Right cardiac atrium (tissue), 5 donors: Measurements from ENCODE around the gene PRSS50. TPM values are rescaled to one million over a fixed set of nuclear protein-coding genes. Genes with fewer than 3 reads are reported as not detected.
A peak's percentile ranks its signal among the peaks of the same experiment; 100 is the strongest.
"Not testable (repeated sequence)": the region's sequence is repeated elsewhere in the genome, so short reads cannot be mapped to it uniquely, and the experiment has no call there.

Experiments used
- ATAC-seq, 2 donors: fragments of 200-7000 bp; cut with Tn5 transposase; one replicate each; pipeline versions ENCODE4 v1.8.0 to v1.9.1; 2020; ENCODE audit warnings: moderate library complexity in 2 of 2, mild to moderate bottlenecking in 1 of 2
- DNase-seq, 3 donors: peaks; one replicate each; pipeline ENCODE4 v3.0.0-alpha.2; 2020
- H3K27ac ChIP-seq: one replicate; pipeline ENCODE4 v1.5.1; 2013; ENCODE audit warnings: mild to moderate bottlenecking, low read length, control low read depth, moderate library complexity
- H3K27me3 ChIP-seq: one replicate; pipeline ENCODE4 v1.6.1; 2013; ENCODE audit not compliant: control insufficient read depth, insufficient read depth
- H3K4me1 ChIP-seq: one replicate; pipeline ENCODE4 v1.6.1; 2013; ENCODE audit warnings: low read length; ENCODE audit not compliant: control insufficient read depth, insufficient read depth
- H3K4me3 ChIP-seq: one replicate; pipeline ENCODE4 v1.5.1; 2013; ENCODE audit warnings: low read length, control low read depth
- H3K9me3 ChIP-seq: one replicate; pipeline ENCODE4 v1.6.1; 2013; ENCODE audit warnings: low read length; ENCODE audit not compliant: control insufficient read depth
- WGBS: extraction: QIAGEN DNeasy Blood & Tissue Kit; methylation state at CpG from one replicate; pipeline ENCODE4 v1.1.7; 2013; 5-methylcytosine and 5-hydroxymethylcytosine counted together
- intact Hi-C, 4 donors: fragments of 100-400 bp; cut with DNase I; formaldehyde crosslinking; loops; one replicate each; pipeline versions ENCODE4 v1.11.0 to v1.14.0; 2022 to 2023
- polyA plus RNA-seq: library from polyadenylated mRNA; stranded (reverse); fragments of 200-250 nt; gene quantifications from one replicate; pipeline ENCODE4 v1.2.3, GENCODE V29; 2013
- total RNA-seq, 4 donors: library from RNA; stranded (reverse); fragmentation: NEBNext Ultra II Directional; extraction: Animal tissue kit (Norgen Biotek cat#: 25700); gene quantifications; one replicate each; pipeline ENCODE4 v1.2.1, GENCODE V29; 2021
- donor health status: healthy with polysubstance abuse.
- donor health status: DM: no; HTN: yes; CAD: no.
- donor health status: DM: no; HTN: no; CAD: no.
- donor health status: DM: no; HTN: yes; CAD: no; lungs with severe emphysema.
- donor health status: DM: yes; HTN: yes; CAD: no.

PRSS50 gene
- total and polyA plus RNA-seq, 5 donors: 0.12 to 0.31 (median 0.14) TPM; not detected in 2

DNA sequence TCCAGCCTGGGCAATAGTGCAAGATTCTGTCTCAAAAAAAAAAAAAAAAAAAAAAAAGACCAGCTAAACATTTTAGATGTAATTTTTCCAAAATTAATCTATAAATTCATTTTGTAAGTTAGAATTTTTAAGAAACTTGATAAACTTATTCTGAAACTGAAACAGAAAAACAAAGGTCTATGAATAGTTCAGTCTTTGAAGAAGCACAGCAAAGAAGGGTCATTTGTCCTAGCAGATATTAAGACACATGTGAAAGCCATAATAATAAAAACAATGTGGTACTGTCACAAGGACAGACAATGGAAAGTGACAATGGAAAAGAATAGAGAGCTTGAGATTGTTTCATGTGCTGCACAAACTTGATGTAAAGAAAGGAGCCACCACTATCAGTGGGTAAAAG is 29.0 kb upstream of the PRSS50 start:
- Histone ChIP-seq H3K4me1 (no peaks in the 10 kb centered on the region), H3K9me3 (no peaks in the 10 kb centered on the region), H3K27ac (no peak overlapping the region), H3K4me3 (no peak overlapping the region), H3K27me3 (no peaks in the 10 kb centered on the region)
- intact Hi-C loops: no loop called here
- no peak for DNase-seq
- no peak for ATAC-seq

DNA sequence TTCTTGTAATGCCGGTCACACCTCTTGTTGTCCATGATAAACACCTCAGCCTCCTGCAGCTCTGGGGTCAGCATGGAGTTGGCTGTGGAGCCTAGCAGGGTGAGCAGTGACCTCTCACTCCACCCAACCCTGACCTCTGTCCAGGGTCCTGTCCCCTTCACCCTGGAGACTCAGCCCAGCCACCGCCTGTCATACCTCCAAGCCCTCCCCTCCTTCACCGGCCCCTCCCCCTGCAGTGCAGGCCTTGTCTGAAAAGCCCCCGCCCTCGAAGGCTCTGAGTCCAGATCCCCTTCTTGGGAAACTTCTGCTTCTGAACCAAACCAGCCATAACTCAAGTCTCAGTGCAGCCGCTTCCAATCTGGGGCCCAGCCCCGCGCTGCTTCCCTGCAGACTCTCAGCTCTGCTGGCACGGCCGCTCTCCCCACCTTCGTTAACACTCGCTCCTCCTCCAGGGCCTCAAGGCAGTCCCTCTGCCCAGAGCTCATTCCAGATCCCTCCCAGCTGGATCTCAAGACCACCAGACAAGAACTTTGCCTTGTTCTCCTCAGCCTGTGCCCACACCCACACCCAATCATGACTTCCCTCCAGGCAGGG is 25.4 kb upstream of the PRSS50 start:
- Histone ChIP-seq H3K4me3 (no peak overlapping the region), H3K27ac (no peak overlapping the region), H3K27me3 (no peaks in the 10 kb centered on the region), H3K9me3 (no peaks in the 10 kb centered on the region), H3K4me1 (no peaks in the 10 kb centered on the region)
- 69% methylated on average over 12 of the region's 12 CpGs for WGBS
- DNase-seq (no peak), ATAC-seq (no peak)
- intact Hi-C loops: no loop called here

- H3K4me1 ChIP-seq, DNase-seq, intact Hi-C loops, H3K9me3 ChIP-seq, H3K27ac ChIP-seq, H3K27me3 ChIP-seq, H3K4me3 ChIP-seq, ATAC-seq: not testable (repeated sequence)
- 95% methylated on average over 3 of the region's 3 CpGs for WGBS
Observed at GRCh38 chr3:46739565-46739964, 21.9 kb upstream of the PRSS50 start.

DNA sequence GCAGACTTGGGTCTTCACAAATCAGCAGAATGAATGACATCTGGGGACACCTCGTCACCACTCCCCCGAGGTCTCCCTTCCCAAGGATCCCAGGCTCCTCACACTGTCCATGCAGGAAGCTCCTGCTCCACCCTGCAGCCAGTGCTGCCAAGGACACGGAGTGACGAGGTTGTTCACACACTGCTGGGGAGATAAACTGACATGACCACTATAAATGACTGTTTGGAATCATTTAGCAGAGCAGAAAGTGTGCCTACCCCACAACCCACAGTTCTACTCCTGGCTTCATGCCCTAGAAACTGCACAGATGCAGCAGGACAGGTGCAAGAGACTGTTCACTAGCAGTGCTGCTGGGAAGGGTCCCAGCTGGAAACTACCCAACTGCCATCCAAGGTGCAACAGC is 19.7 kb upstream of the PRSS50 start:
- 29% methylated on average over 4 of the region's 4 CpGs for WGBS
- ATAC-seq (peak; percentile 67 to 71), DNase-seq (no peak)
- no peaks in the 10 kb centered on the region for H3K9me3 ChIP-seq
- no peaks in the 10 kb centered on the region for H3K4me1 ChIP-seq
- H3K27ac ChIP-seq: no peak overlapping the region
- intact Hi-C loops: no loop called here
- H3K27me3 ChIP-seq: no peaks in the 10 kb centered on the region
- H3K4me3 ChIP-seq: no peak overlapping the region

GRCh38 chr3:46736006-46736872 is 18.6 kb upstream of the PRSS50 start:
- H3K9me3 ChIP-seq: no peaks in the 10 kb centered on the region
- no peak overlapping the region for H3K4me3 ChIP-seq
- no peak overlapping the region for H3K27ac ChIP-seq
- 82% methylated on average over 20 of the region's 20 CpGs for WGBS
- H3K4me1 ChIP-seq: no peaks in the 10 kb centered on the region
- DNase-seq (no peak), ATAC-seq (peak; percentile 29 to 32)
- intact Hi-C loops: no loop called here
- H3K27me3 ChIP-seq: no peaks in the 10 kb centered on the region

GRCh38 chr3:46734773-46735172 is 17.1 kb upstream of the PRSS50 start:
- Histone ChIP-seq H3K9me3 (no peaks in the 10 kb centered on the region), H3K4me1 (no peaks in the 10 kb centered on the region), H3K4me3 (no peak overlapping the region), H3K27ac (no peak overlapping the region), H3K27me3 (no peaks in the 10 kb centered on the region)
- intact Hi-C loops: no loop called here
- whole genome bisulfite sequencing: 59% methylated on average over 4 of the region's 4 CpGs
- no peak for ATAC-seq
- DNase-seq: no peak

DNA sequence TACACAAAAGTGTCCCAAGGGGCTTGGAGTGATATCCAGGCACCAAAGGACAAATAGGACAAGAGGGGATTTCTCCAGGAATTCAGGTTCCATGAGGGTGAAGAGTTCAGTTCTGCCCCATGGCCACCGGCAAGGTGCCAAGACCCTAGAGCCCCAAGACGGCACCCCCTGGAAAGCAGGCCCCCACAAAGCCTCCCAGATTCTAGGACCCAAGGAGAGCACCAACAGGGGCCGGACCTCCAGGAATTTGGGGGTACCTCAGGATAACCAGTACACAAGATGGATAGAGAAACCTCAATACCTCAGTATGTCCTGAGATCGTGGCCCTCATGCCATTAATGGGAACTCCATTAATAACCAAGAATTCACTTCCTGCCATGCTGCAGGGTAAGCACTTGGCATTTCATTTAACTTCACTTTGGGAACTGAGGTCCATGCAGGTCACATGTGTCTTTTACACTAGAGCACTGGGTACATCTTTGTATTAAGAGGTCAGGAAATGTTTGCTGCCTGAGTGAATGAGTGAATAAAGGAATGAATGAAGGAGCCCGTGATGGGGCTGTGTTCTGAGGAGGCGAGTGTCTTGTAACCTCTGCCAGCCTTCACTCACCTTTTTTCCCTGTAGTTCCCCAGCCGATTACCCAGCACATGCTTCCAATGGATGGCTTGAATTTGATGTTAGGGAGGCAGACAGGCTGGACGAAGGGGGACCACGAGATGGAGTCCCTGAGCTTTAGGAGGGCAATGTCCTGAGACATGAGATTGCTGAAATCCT is 15.5 kb upstream of the PRSS50 start:
- no peak overlapping the region for H3K27ac ChIP-seq
- no peaks in the 10 kb centered on the region for H3K27me3 ChIP-seq
- H3K4me1 ChIP-seq: no peaks in the 10 kb centered on the region
- intact Hi-C loops: no loop called here
- no peaks in the 10 kb centered on the region for H3K9me3 ChIP-seq
- no peak for ATAC-seq
- no peak for DNase-seq
- no peak overlapping the region for H3K4me3 ChIP-seq
- 83% methylated on average over 9 of the region's 9 CpGs for WGBS

DNA sequence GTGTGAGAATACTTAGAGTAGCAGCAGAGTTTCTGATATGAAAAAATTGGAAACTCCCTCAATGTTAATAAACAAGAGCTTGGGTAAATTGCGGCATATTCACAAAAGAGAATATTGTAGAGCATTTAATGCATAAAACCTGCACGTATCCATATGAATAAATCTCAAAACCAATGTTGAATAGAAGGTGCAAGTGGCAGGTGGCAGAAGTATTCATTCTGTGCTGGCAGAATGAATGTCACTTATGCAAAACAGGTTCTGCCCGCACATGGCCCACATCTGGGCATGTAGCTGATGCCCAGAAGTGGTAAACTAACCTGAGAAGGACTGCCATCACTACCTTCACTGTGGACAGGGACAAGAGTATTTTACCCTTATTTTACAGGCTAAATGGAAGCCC is 14.1 kb upstream of the PRSS50 start:
- Histone ChIP-seq H3K9me3 (no peaks in the 10 kb centered on the region), H3K4me1 (no peaks in the 10 kb centered on the region), H3K4me3 (no peak overlapping the region), H3K27ac (no peak overlapping the region), H3K27me3 (no peaks in the 10 kb centered on the region)
- no peak for ATAC-seq
- DNase-seq: no peak
- 86% methylated on average over 3 of the region's 3 CpGs for WGBS
- intact Hi-C loops: no loop called here

GRCh38 chr3:46730819-46731218 is 13.2 kb upstream of the PRSS50 start:
- no peaks in the 10 kb centered on the region for H3K27me3 ChIP-seq
- no peak overlapping the region for H3K4me3 ChIP-seq
- no peak overlapping the region for H3K27ac ChIP-seq
- DNase-seq: no peak
- intact Hi-C loops: no loop called here
- H3K9me3 ChIP-seq: no peaks in the 10 kb centered on the region
- 89% methylated on average over 2 of the region's 2 CpGs for WGBS
- ATAC-seq: no peak
- H3K4me1 ChIP-seq: no peaks in the 10 kb centered on the region

- 89% methylated on average over 4 of the region's 4 CpGs for WGBS
- intact Hi-C loops: no loop called here
Observed at GRCh38 chr3:46729038-46729437, 11.4 kb upstream of the PRSS50 start.

DNA sequence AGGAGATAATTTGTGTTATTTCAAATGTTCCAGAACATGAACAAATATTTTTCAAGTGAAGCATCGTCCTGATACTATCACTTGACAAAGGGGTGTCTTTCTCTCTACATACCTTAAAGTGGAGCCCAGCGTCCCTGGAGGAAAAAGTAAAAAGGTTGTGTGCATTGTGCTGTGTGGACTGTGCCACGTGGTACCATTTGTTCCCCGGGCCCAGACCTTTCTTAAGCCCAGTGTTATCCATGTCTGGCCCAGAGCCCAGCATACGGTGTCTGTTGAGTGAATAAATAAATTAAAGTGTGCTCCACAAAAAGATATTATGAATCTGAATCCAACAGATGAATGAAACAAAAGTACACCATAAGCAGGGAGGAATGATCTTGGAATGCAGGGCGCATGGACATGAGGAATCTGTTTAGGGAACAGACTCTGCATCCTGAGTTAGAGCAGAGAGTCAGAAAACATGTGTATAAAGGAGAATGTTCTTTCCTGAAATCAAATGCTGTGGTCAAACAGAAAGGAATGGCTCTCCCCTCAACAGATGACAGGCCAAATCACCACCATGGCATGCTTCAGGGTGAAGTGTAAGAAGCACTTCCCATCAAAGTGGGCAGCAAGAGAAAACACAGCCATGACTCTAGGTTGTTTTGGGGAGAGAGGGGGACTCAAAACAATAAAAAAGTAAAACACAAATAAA is 8.1 kb upstream of the PRSS50 start:
- H3K27ac ChIP-seq: no peak overlapping the region
- ATAC-seq (no peak), DNase-seq (no peak)
- 46% methylated on average over 6 of the region's 6 CpGs for WGBS
- intact Hi-C loops: no loop called here
- no peaks in the 10 kb centered on the region for H3K27me3 ChIP-seq
- no peaks in the 10 kb centered on the region for H3K4me1 ChIP-seq
- no peaks in the 10 kb centered on the region for H3K9me3 ChIP-seq
- H3K4me3 ChIP-seq: no peak overlapping the region

More at GRCh38 chr3:46729038-46729437, 11.4 kb upstream of the PRSS50 start:
- no peak for DNase-seq
- H3K4me1 ChIP-seq: no peaks in the 10 kb centered on the region
- H3K4me3 ChIP-seq: no peak overlapping the region
- H3K9me3 ChIP-seq: no peaks in the 10 kb centered on the region
- no peaks in the 10 kb centered on the region for H3K27me3 ChIP-seq
- ATAC-seq: no peak
- no peak overlapping the region for H3K27ac ChIP-seq
